ENCODE measurements around the gene PPP1R11. TPM values are rescaled to one million over a fixed set of nuclear protein-coding genes. Genes with fewer than 3 reads are reported as not detected.

The PPP1R11 gene
- total and polyA plus RNA-seq, 2 of the 13 experiments (the other 11 are each of a cell fraction or from before 2014, with no cell fraction given): 32.1 to 58.9 TPM

DNA sequence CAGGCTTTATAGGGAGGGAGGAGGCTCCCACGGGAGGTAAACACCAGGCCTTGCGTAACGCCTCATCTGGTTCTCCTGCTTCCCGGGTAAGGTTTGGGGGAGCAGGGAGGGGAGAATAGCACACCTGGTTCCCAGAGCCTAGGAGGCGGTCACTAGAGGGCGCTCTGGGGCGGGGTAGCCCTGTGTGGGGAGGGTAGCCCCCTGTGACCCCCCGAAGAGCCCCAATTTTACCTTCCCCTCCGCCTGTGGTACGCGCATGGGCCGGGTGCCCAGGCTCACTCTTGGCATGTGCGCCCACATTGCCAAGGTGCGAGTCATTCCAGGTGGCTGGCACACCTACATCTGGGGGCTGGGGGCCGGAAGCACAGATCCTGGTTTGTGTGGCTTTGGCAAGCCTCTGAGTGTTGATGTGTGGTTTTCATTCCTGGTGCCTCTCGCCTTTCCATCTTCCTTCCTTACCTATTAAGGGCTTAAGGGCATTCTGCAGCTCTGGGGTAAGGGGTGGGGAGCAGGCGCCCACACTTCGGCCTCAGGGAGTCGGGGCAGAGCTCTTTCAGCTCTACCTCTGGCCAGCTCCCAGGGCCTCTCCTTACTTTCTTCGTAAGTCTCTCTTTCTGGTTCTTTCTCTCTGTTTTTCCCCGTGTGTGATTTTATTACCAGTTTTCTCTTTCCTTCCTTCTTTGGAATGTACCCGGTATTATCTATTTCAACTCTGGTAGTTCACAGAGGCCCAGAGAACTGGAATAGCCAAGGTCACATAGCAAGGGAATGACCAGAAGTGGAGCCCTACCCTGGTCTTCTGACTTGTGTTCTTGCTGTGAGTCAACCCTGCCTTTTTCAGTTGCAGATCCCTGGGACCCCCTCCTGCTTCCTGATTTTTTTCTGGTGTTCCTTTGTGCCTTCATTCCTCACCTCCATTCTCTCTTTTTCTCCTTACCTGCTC is 9.1 kb downstream of the PPP1R11 start (continued):
- TF ChIP-seq ZBTB40 (IDR thresholded peaks at IDR 0.05) (no peak), ZBTB40 (CRISPR knock-in tag; IDR thresholded peaks at IDR 0.05) (no peak), ZNF563 (CRISPR knock-in tag; IDR thresholded peaks at IDR 0.05) (no peak), CBX5 (CRISPR knock-in tag; IDR thresholded peaks at IDR 0.05; ENCODE audit: borderline replicate concordance) (peak; percentile 37; the same call in 1 of the 2 replicates), MXD4 (CRISPR knock-in tag; IDR thresholded peaks at IDR 0.05) (no peak), GATAD2A (CRISPR knock-in tag; IDR thresholded peaks at IDR 0.05) (peak; percentile 74), ZNF3 (CRISPR knock-in tag; IDR thresholded peaks at IDR 0.05) (no peak), PITX1 (CRISPR knock-in tag; IDR thresholded peaks at IDR 0.05) (peak; percentile 34; the same call in 1 of the 2 replicates), HOXA7 (CRISPR knock-in tag; IDR thresholded peaks at IDR 0.05) (no peak)
- TF ChIP-seq, protein P1, sequence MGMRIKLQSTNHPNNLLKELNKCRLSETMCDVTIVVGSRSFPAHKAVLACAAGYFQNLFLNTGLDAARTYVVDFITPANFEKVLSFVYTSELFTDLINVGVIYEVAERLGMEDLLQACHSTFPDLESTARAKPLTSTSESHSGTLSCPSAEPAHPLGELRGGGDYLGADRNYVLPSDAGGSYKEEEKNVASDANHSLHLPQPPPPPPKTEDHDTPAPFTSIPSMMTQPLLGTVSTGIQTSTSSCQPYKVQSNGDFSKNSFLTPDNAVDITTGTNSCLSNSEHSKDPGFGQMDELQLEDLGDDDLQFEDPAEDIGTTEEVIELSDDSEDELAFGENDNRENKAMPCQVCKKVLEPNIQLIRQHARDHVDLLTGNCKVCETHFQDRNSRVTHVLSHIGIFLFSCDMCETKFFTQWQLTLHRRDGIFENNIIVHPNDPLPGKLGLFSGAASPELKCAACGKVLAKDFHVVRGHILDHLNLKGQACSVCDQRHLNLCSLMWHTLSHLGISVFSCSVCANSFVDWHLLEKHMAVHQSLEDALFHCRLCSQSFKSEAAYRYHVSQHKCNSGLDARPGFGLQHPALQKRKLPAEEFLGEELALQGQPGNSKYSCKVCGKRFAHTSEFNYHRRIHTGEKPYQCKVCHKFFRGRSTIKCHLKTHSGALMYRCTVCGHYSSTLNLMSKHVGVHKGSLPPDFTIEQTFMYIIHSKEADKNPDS (CRISPR knock-in tag; IDR thresholded peaks at IDR 0.05): no peak
- TF ChIP-seq, protein P2, sequence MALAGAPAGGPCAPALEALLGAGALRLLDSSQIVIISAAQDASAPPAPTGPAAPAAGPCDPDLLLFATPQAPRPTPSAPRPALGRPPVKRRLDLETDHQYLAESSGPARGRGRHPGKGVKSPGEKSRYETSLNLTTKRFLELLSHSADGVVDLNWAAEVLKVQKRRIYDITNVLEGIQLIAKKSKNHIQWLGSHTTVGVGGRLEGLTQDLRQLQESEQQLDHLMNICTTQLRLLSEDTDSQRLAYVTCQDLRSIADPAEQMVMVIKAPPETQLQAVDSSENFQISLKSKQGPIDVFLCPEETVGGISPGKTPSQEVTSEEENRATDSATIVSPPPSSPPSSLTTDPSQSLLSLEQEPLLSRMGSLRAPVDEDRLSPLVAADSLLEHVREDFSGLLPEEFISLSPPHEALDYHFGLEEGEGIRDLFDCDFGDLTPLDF (CRISPR knock-in tag; IDR thresholded peaks at IDR 0.05): no peak
- TF ChIP-seq, protein P3, sequence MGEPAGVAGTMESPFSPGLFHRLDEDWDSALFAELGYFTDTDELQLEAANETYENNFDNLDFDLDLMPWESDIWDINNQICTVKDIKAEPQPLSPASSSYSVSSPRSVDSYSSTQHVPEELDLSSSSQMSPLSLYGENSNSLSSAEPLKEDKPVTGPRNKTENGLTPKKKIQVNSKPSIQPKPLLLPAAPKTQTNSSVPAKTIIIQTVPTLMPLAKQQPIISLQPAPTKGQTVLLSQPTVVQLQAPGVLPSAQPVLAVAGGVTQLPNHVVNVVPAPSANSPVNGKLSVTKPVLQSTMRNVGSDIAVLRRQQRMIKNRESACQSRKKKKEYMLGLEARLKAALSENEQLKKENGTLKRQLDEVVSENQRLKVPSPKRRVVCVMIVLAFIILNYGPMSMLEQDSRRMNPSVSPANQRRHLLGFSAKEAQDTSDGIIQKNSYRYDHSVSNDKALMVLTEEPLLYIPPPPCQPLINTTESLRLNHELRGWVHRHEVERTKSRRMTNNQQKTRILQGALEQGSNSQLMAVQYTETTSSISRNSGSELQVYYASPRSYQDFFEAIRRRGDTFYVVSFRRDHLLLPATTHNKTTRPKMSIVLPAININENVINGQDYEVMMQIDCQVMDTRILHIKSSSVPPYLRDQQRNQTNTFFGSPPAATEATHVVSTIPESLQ (CRISPR knock-in tag; conservative IDR thresholded peaks at IDR 0.05): no peak
- TF ChIP-seq, protein P4, sequence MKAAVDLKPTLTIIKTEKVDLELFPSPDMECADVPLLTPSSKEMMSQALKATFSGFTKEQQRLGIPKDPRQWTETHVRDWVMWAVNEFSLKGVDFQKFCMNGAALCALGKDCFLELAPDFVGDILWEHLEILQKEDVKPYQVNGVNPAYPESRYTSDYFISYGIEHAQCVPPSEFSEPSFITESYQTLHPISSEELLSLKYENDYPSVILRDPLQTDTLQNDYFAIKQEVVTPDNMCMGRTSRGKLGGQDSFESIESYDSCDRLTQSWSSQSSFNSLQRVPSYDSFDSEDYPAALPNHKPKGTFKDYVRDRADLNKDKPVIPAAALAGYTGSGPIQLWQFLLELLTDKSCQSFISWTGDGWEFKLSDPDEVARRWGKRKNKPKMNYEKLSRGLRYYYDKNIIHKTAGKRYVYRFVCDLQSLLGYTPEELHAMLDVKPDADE (CRISPR knock-in tag; IDR thresholded peaks at IDR 0.05): no peak
